ENCODE results near the gene SPART. TPM values are rescaled to one million over a fixed set of nuclear protein-coding genes. Genes with fewer than 3 reads are reported as not detected.

Gene SPART
- total RNA-seq, result 10 to 100 TPM; 14.1 to 27.6 (median 18.2) TPM

- peak; percentile 90 for DNase-seq
- TF ChIP-seq CTCF (IDR thresholded peaks at IDR 0.05), result peak; percentile 85 to 95 (median 87)
- peak; percentile 18 for TF ChIP-seq POLR2A (IDR thresholded peaks at IDR 0.05)
- no peak for TF ChIP-seq EP300 (IDR thresholded peaks at IDR 0.05; ENCODE audit: low read depth)
- TF ChIP-seq POLR2AphosphoS5 (IDR thresholded peaks at IDR 0.05), result peak in 2 of 3 donors; percentile 37 to 82
- whole genome bisulfite sequencing, 2 donors (ENCODE audit: low coverage in 1 of 2), result 0 to 2% methylated on average over 1 to 49 of the region's 86 CpGs
- in situ Hi-C loops (cut with MboI; ENCODE audit: low pct_ligation_motif_present in 1 of 4, low pct_unique_long_range_greater_than_20kb in 1 of 4, low sequenced_read_pairs in 3 of 4), result no loop called here
- Histone ChIP-seq H3K9me3 (no peaks in the 10 kb centered on the region), H3K36me3 (no peaks in the 10 kb centered on the region), H3K4me1 (peaks cover 0 to 20% (median 4%) of the 10 kb centered on the region in 4 donors), H3K27me3 (peaks cover 17% of the 10 kb centered on the region), H3K4me3 (peak within 1 kb of the TSS; percentile 58 to 75 (median 68)), H3K27ac (peak within 1 kb of the TSS; percentile 94 to 98 (median 95))
- intact Hi-C loops (cut with DNase I; ENCODE audit: low total_unique reads), result loop anchor here (5.0 to 10.0 kb wide), 2 partner anchors 51 to 62 kb away; no protein-coding TSS in a partner anchor
Observed at GRCh38 chr13:36346222-36347083, at the start of gene SPART. Gene SPART (minus strand): TSS chr13:36346394. CDS start chr13:36335830, 10,564 bp downstream.

- in situ Hi-C loops (cut with MboI; ENCODE audit: low pct_ligation_motif_present in 1 of 4, low pct_unique_long_range_greater_than_20kb in 1 of 4, low sequenced_read_pairs in 3 of 4), result no loop called here
- no peaks in the 10 kb centered on the region for H3K9me3 ChIP-seq
- intact Hi-C loops (cut with DNase I; ENCODE audit: low total_unique reads), result loop anchor here (5.0 kb wide), 1 partner anchor 48 kb away; the partner anchor contains the start of gene SPART
- no peaks in the 10 kb centered on the region for H3K4me1 ChIP-seq
- no peak overlapping the region for H3K4me3 ChIP-seq
- no peak for TF ChIP-seq POLR2A (IDR thresholded peaks at IDR 0.05)
- no peak for TF ChIP-seq POLR2AphosphoS5 (IDR thresholded peaks at IDR 0.05)
- TF ChIP-seq EP300 (IDR thresholded peaks at IDR 0.05; ENCODE audit: low read depth), result no peak
- TF ChIP-seq CTCF (IDR thresholded peaks at IDR 0.05), result peak in 2 of 5 experiments; percentile 19 to 35
- 11 to 19% methylated on average over 2 of the region's 2 CpGs for WGBS, 2 donors (ENCODE audit: low coverage in 1 of 2)
- DNase-seq, result no peak
- no peaks in the 10 kb centered on the region for H3K27me3 ChIP-seq
- no peaks in the 10 kb centered on the region for H3K36me3 ChIP-seq
- H3K27ac ChIP-seq, result no peak overlapping the region
Observed at GRCh38 chr13:36395280-36395679, 49.1 kb upstream of the SPART start.

GRCh38 chr13:36385489-36385888 lies 39.3 kb upstream of the SPART start:
- TF ChIP-seq EP300 (IDR thresholded peaks at IDR 0.05; ENCODE audit: low read depth), result no peak
- TF ChIP-seq POLR2A (IDR thresholded peaks at IDR 0.05), result no peak
- no peak for TF ChIP-seq CTCF (IDR thresholded peaks at IDR 0.05)
- TF ChIP-seq POLR2AphosphoS5 (IDR thresholded peaks at IDR 0.05), result no peak
- no peaks in the 10 kb centered on the region for H3K4me1 ChIP-seq
- H3K4me3 ChIP-seq, result no peak overlapping the region
- 57% methylated on average over 1 of the region's 1 CpG; no CpG with 5 or more reads in 1 of the 2 donors for WGBS, 2 donors (ENCODE audit: low coverage in 1 of 2)
- no peaks in the 10 kb centered on the region for H3K9me3 ChIP-seq
- no peaks in the 10 kb centered on the region for H3K27me3 ChIP-seq
- H3K27ac ChIP-seq, result no peak overlapping the region
- intact Hi-C loops (cut with DNase I; ENCODE audit: low total_unique reads), result no loop called here
- no peak for DNase-seq
- H3K36me3 ChIP-seq, result no peaks in the 10 kb centered on the region
- in situ Hi-C loops (cut with MboI; ENCODE audit: low pct_ligation_motif_present in 1 of 4, low pct_unique_long_range_greater_than_20kb in 1 of 4, low sequenced_read_pairs in 3 of 4), result no loop called here

GRCh38 chr13:36382030-36382429 lies 35.8 kb upstream of the SPART start:
- H3K27me3 ChIP-seq, result no peaks in the 10 kb centered on the region

More at GRCh38 chr13:36382030-36382429, 35.8 kb upstream of the SPART start:
- DNase-seq, result no peak
- H3K4me3 ChIP-seq, result no peak overlapping the region
- H3K9me3 ChIP-seq, result no peaks in the 10 kb centered on the region
- TF ChIP-seq CTCF (IDR thresholded peaks at IDR 0.05) (no peak), EP300 (IDR thresholded peaks at IDR 0.05; ENCODE audit: low read depth) (no peak), POLR2AphosphoS5 (IDR thresholded peaks at IDR 0.05) (no peak)
- no peaks in the 10 kb centered on the region for H3K4me1 ChIP-seq
- intact Hi-C loops (cut with DNase I; ENCODE audit: low total_unique reads) (no loop called here), in situ Hi-C loops (cut with MboI; ENCODE audit: low pct_ligation_motif_present in 1 of 4, low pct_unique_long_range_greater_than_20kb in 1 of 4, low sequenced_read_pairs in 3 of 4) (no loop called here)
- WGBS, 2 donors (ENCODE audit: low coverage in 1 of 2), result 69 to 94% methylated on average over 2 to 3 of the region's 3 CpGs
- no peaks in the 10 kb centered on the region for H3K36me3 ChIP-seq
- H3K27ac ChIP-seq, result no peak overlapping the region
